ENCODE data around the gene SORBS1. TPM values are rescaled to one million over a fixed set of nuclear protein-coding genes. Genes with fewer than 3 reads are reported as not detected.

SORBS1 gene
- total RNA-seq, 1 donor from 2014 or later, result 416 TPM

GRCh38 chr10:95545981-95546380 lies 15.2 kb downstream of the SORBS1 start:
- no peaks in the 10 kb centered on the region for H3K27me3 ChIP-seq
- H3K4me3 ChIP-seq, result peak overlapping the region in 1 of 2 donors; percentile 50
- H3K9me3 ChIP-seq, result no peaks in the 10 kb centered on the region
- DNase-seq (ENCODE audit: low spot score in 2 of 2), result no peak
- intact Hi-C loops (cut with DNase I), result no loop called here
- peak overlapping the region; percentile 85 to 87 for H3K27ac ChIP-seq
- H3K4me1 ChIP-seq, result peaks cover 45 to 91% of the 10 kb centered on the region in 2 donors
- no peak for TF ChIP-seq CTCF (IDR thresholded peaks at IDR 0.05)
- peaks cover 29 to 32% of the 10 kb centered on the region in 2 donors for H3K36me3 ChIP-seq

DNA sequence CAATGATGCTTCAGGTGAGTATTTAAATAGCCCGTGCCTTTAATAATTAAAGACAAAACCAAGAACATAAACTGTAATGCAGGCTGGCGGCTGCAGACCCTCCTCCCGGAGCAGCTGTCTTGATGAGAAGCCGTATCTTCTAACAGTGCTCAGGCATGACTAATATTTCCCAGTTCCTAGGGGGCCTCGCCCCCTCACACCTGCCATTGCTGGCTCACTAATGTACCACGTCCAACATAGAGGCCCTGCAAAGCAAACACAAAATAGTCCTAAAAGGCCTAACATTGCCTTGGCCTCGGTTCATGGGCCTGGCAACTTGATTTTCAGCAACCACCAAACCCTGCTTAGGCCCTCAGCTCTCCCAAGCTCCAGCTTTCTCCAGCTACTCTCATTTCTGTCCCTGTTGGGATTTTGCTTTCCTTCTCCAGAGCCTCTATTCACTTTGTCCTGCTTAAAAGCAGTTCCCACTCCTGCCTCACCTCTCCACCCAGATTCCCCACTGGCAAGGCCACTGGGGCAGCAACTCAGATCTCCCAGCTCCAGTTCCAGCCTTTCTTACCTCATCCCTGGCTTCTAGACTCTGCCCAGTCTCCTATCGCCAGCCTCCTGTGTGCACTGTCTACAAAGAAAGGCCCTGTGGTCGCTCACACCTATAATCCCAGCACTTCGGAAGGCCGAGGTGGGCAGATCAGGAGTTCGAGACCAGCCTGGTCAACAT lies 16.2 kb downstream of the SORBS1 start:
- Histone ChIP-seq H3K27ac (peak overlapping the region; percentile 85 to 87), H3K9me3 (no peaks in the 10 kb centered on the region), H3K36me3 (peaks cover 21 to 29% of the 10 kb centered on the region in 2 donors), H3K4me1 (peaks cover 51 to 93% of the 10 kb centered on the region in 2 donors), H3K4me3 (peak overlapping the region; percentile 29 to 50), H3K27me3 (no peaks in the 10 kb centered on the region)
- no peak for DNase-seq (ENCODE audit: low spot score in 2 of 2)
- intact Hi-C loops (cut with DNase I), result no loop called here
- no peak for TF ChIP-seq CTCF (IDR thresholded peaks at IDR 0.05)

DNA sequence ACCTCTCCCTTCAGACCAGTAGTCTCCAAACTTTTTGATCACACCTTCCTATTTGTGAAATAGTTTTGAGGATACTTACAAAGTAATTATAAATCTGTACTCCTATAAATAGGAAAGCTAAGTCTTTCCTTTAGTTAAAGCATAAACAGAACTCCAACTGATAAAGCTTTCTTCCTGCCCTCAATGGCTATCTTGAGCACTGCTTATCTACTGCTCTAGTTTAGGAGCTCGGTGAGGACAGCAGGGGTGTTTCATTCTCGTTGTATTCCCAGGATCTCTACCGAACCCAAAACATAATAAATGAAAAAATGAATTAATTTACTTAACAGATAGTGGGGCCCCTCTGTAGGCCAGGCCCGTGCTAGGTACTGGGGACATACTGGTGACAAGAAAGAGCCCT lies 17.7 kb downstream of the SORBS1 start:
- Histone ChIP-seq H3K27me3 (no peaks in the 10 kb centered on the region), H3K9me3 (no peaks in the 10 kb centered on the region), H3K4me3 (peak overlapping the region in 1 of 2 donors; percentile 50), H3K4me1 (peaks cover 48 to 94% of the 10 kb centered on the region in 2 donors), H3K27ac (peak overlapping the region; percentile 85 to 87), H3K36me3 (peaks cover 18 to 20% of the 10 kb centered on the region in 2 donors)
- TF ChIP-seq CTCF (IDR thresholded peaks at IDR 0.05), result no peak
- no peak for DNase-seq (ENCODE audit: low spot score in 2 of 2)
- intact Hi-C loops (cut with DNase I), result no loop called here

- no peaks in the 10 kb centered on the region for H3K27me3 ChIP-seq
- TF ChIP-seq CTCF (IDR thresholded peaks at IDR 0.05), result no peak
- intact Hi-C loops (cut with DNase I), result no loop called here
- DNase-seq (ENCODE audit: low spot score in 2 of 2), result no peak
- H3K27ac ChIP-seq, result peak overlapping the region; percentile 85 to 87
- peaks cover 16 to 24% of the 10 kb centered on the region in 2 donors for H3K36me3 ChIP-seq
- peak overlapping the region; percentile 1 to 50 for H3K4me3 ChIP-seq
- H3K9me3 ChIP-seq, result no peaks in the 10 kb centered on the region
- peaks cover 53 to 96% of the 10 kb centered on the region in 2 donors for H3K4me1 ChIP-seq
Observed at GRCh38 chr10:95542761-95543160, 18.4 kb downstream of the SORBS1 start.

DNA sequence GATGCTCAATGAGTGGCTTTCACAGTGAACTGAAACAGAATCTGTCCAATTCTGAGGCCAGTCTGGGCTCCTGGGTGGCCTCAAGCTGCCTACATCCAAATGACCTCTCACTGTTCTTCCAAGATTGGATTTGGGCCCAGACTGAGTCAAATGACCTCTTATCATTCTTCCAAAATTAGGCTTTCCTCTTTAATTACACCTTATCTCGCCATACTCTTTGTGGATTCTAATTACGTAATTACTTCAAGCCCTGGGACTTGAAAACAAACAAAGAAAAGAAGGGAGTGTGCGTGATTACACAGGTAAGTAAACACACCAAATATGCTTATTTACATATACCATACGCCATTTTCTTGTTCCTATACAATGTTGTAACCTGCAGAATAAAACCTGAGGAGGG lies 18.8 kb downstream of the SORBS1 start:
- peaks cover 57 to 96% of the 10 kb centered on the region in 2 donors for H3K4me1 ChIP-seq
- no peak for DNase-seq (ENCODE audit: low spot score in 2 of 2)
- H3K9me3 ChIP-seq, result no peaks in the 10 kb centered on the region
- intact Hi-C loops (cut with DNase I), result no loop called here
- H3K36me3 ChIP-seq, result peaks cover 12 to 24% of the 10 kb centered on the region in 2 donors
- peak overlapping the region; percentile 1 to 50 for H3K4me3 ChIP-seq
- no peak for TF ChIP-seq CTCF (IDR thresholded peaks at IDR 0.05)
- no peaks in the 10 kb centered on the region for H3K27me3 ChIP-seq
- H3K27ac ChIP-seq, result peak overlapping the region; percentile 85 to 87

All from ascending aorta (tissue), 2 donors.